Tracheal epithelial cell (primary cell): ENCODE data around the gene TNFAIP6. TPM values are rescaled to one million over a fixed set of nuclear protein-coding genes. Genes with fewer than 3 reads are reported as not detected.

ENCODE experiments used
- total RNA-seq: library from RNA; depleted of rRNA; stranded (reverse); fragments of >200 nt; gene quantifications from 2 replicates; pipeline ENCODE4 v1.2.1, GENCODE V29; 2014

Gene TNFAIP6, protein sequence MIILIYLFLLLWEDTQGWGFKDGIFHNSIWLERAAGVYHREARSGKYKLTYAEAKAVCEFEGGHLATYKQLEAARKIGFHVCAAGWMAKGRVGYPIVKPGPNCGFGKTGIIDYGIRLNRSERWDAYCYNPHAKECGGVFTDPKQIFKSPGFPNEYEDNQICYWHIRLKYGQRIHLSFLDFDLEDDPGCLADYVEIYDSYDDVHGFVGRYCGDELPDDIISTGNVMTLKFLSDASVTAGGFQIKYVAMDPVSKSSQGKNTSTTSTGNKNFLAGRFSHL
- total RNA-seq, result under 0.01 and 6.0 TPM in 2 replicates

GRCh38 chr2:151357359-151357758, at the start of gene TNFAIP6:
Gene TNFAIP6, plus strand, starts transcription at chr2:151357592. Its CDS starts 75 bp downstream, at chr2:151357667.

DNA sequence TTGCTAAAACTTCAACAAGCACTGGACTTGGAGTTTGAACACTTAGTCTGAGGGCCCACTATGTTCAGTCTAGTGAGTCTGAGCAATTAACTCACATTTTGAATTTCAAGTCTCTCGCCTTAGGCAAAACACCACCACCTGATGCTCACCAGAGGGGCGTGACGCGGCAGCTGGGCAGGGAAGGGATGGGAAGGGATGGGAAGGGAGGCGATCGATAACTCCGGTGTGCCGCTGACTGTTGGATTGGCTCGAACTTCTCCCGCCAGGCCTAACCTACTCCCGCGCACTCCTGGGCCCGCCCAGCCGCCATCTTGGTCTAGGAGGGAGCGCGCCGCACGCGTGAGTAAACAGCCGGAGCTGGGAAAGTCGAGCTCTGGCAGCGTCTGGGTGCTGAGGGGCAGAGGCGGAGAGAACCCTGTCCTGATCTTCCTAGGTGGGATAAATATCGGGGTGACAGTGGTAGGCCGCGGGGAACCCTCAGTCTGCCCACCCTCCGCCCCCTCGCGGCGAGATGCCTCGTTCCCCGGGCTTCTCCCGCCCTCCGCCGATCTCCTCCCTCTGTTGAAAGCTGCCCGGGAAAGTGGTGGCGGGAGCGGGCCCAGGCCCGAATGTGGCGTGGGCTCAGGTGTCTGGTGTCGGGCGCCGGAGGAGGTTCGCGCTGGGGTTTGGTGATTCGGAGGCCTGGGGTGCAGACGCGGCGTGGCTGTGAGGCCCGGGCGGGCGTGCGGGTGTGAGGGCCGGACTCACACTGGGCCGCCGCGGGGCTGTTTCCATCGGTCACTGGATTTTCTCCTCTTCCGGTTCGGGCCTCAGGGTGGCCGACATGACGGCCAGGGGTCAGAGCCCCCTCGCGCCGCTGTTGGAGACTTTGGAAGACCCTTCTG, 52.5 kb downstream of the TNFAIP6 start, which contains the start of gene RIF1:
Gene RIF1 (plus strand): TSS at position 302 of the 884 bp plus-strand sequence. CDS start 522 bp downstream, at position 824.

Other genes with a start within 250 kb of the TNFAIP6 start
- 1.3 and 1.4 TPM in 2 replicates for gene RBM43, start 95.7 kb upstream of the TNFAIP6 start, total RNA-seq
- 1.7 and 8.7 TPM in 2 replicates for gene NMI, start 67.9 kb upstream of the TNFAIP6 start, total RNA-seq
- 35.0 and 37.6 TPM in 2 replicates for gene RIF1, start 52.3 kb downstream of the TNFAIP6 start, total RNA-seq